GM18511 (cell line): ENCODE results near the gene DARS2.
A peak's percentile ranks its signal among the peaks of the same experiment; 100 is the strongest.
"Not testable (repeated sequence)": the region's sequence is repeated elsewhere in the genome, so short reads cannot be mapped to it uniquely, and the experiment has no call there.

ENCODE experiments used
- ATAC-seq: cut with Tn5 transposase; IDR thresholded peaks from one replicate; pipeline ENCODE4 v1.9.1; 2021; ENCODE audit warnings: mild to moderate bottlenecking, moderate library complexity; ENCODE audit not compliant: unreplicated experiment

Gene DARS2

GRCh38 chr1:173862146-173862768 is 37.8 kb downstream of the DARS2 start:
- not testable (repeated sequence) for ATAC-seq

DNA sequence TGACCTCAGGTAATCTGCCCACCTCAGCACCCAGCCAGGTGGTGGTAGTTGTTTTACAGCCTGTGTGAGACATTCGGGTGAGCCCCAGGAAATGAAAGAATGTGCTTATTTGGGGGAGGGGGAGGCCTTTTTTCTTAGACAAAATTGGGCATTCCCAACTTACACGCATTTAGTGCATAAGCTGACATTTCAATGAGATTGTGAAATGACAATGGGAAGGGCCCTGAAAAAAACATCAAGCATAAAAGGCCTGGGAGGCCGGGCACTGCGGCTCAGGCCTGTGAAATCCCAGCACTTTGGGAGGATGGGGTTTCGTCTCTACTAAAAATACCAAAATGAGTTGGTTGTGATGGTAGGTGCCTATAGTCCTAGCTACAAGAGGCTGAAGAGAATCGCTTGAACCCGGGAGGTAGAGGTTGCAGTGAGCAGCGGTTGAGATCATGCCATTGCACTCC is 38.3 kb downstream of the DARS2 start:
- no peak for ATAC-seq

- no peak for ATAC-seq
Observed at GRCh38 chr1:173863224-173864161, 39.0 kb downstream of the DARS2 start.

DNA sequence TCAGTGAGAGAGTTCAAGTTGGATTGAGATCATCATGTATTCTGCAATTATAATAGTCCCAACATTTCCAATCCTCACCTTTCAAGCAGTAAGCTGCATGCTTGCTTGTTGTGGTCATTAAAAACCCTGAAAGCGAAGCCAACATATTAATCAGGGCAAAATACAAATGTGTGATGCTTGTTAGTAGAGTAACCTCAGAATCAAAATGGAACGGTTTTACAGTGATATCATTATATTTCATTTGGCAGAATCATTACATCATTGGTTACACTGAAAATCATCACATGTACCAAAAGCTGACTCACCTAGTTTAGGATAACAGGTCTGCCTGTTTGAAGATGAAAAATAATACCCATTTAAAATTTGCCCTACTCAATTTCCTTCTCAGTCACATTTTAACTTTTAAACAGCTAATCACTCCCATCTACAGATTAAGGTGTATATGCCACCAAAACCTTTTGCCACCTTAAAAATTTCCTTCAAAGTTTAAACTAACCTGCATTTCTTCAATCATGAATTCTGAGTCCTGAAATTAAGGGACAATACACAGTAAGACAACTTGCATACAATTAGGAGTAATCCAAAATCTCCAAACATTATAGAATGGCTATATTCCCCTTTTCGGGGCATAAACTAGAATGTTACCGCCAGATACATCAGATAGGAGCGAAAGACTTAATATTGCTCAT is 39.9 kb downstream of the DARS2 start:
- no peak for ATAC-seq

DNA sequence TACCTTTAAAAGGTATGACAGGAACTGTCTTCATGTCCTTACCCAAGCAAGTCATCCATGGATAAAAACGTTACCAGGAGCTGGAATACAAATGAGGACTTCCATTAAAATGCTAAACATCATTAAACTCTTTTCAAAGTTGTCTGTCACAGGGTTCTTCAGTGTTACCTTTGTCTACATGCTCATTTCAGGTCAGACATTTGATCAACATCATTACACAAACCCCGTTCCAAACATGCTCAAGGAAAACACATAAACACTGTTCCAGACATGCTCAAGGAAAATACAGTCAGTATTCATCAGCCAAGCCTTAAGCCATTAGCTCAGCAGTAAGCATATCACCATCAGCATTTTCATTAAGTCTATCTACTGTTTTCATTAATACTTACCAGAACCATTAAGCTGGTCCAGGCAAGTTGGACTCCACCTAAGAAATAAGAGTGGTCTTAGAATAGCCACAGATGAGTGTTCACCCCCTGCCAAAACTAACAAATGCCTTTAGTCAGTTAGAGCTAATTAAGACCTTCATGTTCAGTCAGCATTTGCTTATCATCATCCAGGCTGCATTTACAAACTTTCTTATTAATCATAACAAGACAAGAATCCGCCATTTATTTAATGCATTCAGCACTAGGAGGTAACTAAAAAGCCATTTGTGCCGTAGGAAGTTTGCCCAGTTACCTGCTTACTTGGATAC is 41.1 kb downstream of the DARS2 start:
- no peak for ATAC-seq

DNA sequence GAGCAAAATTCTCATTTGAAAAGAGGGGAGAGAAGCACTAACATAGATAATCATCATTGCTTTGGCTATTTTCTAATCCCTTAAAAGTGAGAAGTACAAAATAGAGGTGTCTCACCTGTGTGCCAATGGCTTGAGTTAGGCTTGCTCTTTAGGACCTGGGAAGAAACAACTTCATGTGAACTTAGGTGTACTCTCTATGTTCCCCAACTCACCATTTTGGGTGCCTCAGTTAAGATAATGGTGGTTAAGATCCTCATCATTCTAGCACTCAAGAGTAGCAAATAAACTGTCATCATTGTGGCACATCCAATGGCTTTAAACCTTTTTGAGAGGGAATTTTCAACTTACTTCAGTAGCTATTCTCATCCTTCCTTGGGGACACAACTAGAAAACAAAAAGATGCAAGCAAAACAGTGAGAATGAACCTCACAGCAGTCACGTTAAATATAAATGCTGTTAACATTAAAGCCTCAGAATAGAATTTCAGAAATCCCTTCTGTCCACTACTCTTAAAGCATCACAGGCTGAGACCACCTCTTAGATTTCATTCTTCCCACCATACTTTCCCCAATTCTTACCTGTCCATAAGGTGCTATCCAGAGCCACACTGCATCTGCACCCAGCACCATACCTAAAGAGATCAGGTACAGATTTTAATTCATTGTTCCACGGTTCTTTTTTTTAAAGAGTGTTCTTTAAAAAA is 42.1 kb downstream of the DARS2 start:
- ATAC-seq = no peak

GRCh38 chr1:173867141-173867752 is 42.8 kb downstream of the DARS2 start:
- ATAC-seq = no peak

- ATAC-seq = peak; percentile 74
Observed at GRCh38 chr1:173867753-173868265, 43.3 kb downstream of the DARS2 start, which contains the start of gene GAS5. Gene GAS5, minus strand, starts transcription at chr1:173867989.

DNA sequence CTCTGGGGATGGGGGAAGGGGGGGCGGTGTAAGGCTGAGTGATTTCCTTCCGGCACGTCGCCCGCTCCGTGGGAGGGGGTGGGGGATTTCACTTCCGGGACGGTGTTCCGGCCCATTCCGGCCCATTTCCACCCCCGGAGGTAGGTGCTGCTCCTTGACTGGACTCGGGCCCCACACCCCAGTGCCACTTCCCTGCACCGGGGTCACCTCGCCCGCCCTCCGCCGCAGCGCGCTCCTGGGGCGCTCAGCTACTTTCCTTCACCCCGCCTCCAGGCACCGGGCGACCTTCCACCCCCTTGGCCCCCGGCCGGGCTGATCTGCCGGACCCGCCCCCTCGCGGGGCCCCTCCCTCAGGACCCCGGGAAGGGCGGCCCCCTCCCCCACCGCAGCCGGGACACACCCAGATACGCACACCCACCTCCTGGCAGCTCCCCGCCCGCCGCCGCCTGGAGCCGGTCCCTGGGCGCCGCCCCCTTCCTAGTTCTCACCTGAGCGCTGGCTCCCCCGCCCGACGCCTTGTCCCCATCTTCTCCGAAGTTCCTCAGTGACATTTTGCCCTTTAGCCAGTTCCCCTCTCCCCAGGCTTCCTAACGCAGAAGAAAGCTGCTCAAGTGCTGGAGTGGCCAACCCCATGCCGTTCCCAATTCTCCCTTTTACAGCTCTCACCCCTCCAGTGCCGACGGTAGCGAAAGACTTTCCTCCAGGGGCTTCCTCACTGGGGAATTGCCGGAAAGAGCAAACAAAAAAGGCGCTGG is 44.0 kb downstream of the DARS2 start, which contains the start of gene ZBTB37:
Gene ZBTB37, plus strand, starts transcription at position 115 of the 755 bp plus-strand sequence. CDS start 1,846 bp downstream, outside the sequence.
- ATAC-seq = peak; percentile 64

DNA sequence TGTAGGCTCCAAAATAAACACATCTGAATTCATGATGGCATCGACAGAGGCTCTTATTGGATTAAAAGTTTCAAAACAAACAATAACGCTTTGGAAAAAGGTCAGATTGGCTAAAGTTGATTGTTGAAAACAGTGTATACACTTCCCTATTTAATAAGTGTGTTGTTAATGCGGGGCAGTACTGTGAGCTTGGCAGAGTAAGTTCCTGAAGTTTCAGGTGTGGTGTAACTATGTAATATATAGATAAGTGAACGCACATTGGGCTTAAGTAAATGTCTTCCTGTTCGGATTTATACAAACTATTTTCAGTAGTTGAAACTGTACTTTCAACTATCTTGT is 44.5 kb downstream of the DARS2 start:
- no peak for ATAC-seq

GRCh38 chr1:173870252-173871075 is 46.0 kb downstream of the DARS2 start:
- peak; percentile 40 for ATAC-seq

- ATAC-seq = no peak
Observed at GRCh38 chr1:173871091-173871490, 46.6 kb downstream of the DARS2 start.

DNA sequence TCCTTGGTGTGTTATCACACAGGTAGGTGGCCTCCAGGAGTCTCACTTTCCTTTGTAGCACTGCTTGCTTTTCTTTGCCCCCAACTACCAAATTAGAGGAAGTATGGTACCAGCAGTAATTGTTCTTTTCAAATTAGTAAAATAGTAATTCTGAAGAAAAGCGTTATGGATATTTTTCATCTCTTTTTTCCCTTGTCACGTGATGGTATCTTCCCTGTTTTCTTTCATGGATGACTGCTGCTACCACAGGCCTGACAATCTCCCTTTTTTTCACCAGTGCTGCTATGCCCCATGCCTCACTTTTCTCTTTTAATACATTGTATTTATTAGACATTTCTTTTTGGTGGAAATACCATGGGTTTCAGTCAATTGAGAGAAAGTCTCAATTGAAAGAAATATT is 47.0 kb downstream of the DARS2 start:
- no peak for ATAC-seq

- ATAC-seq = no peak
Observed at GRCh38 chr1:173876732-173877131, 52.3 kb downstream of the DARS2 start.

- ATAC-seq = no peak
Observed at GRCh38 chr1:173878251-173878650, 53.8 kb downstream of the DARS2 start.

GRCh38 chr1:173881117-173881516 is 56.6 kb downstream of the DARS2 start:
- not testable (repeated sequence) for ATAC-seq

DNA sequence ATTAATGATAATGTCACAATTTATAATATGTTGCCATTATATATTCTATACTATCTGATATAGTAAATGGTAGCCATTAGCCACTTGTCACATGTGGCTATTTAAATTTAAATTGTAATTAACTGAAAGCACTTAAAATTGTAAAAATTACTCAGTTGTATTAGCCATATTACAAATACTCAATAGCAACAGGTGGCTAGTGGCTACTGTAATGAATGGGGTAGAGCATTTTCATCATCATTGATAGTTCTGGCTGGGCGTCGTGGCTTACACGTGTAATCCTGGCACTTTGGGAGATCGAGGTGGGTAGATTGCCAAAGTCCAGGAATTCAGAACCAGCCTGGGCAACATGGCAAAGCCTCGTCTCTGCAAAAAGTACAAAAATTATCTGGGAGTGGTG is 60.2 kb downstream of the DARS2 start:
- no peak for ATAC-seq
